ENCODE measurements around the gene MRGPRX1. TPM values are rescaled to one million over a fixed set of nuclear protein-coding genes. Genes with fewer than 3 reads are reported as not detected.
"Not testable (repeated sequence)": the region's sequence is repeated elsewhere in the genome, so short reads cannot be mapped to it uniquely, and the experiment has no call there.

The MRGPRX1 gene
- total and polyA plus RNA-seq, 2 of the 13 experiments (the other 11 are each of a cell fraction or from before 2014, with no cell fraction given), result not detected

GRCh38 chr11:18900637-18901036, 38.6 kb downstream of the MRGPRX1 start:
- H3K27ac ChIP-seq (ENCODE audit: extremely low read length, insufficient read depth, low read length); H2AFZ ChIP-seq (ENCODE audit: low read length); H3K9me3 ChIP-seq (ENCODE audit: low read length); CTCF ChIA-PET (ENCODE audit: low intra/inter-chr PET ratio, low total read pairs); H4K20me1 ChIP-seq (ENCODE audit: insufficient read depth, low read length); BruUV-seq (replicated peaks); POLR2A ChIA-PET; DNase-seq (ENCODE audit: low spot score); H3K27me3 ChIP-seq (ENCODE audit: control insufficient read depth in 1 of 2, insufficient read depth in 2 of 2, low read length in 2 of 2); H3K36me3 ChIP-seq (replicated peaks in 1 of 2; ENCODE audit: control insufficient read depth in 1 of 2, insufficient read depth in 2 of 2, low read length in 2 of 2); H3K9ac ChIP-seq (ENCODE audit: insufficient read depth, low read depth, low read length); in situ Hi-C loops (cut with HindIII; ENCODE audit: extremely low pct_ligation_motif_present, low pct_unique_long_range_greater_than_20kb); ATAC-seq; FAIRE-seq; H3K79me2 ChIP-seq (ENCODE audit: insufficient read depth, low read length); intact Hi-C loops (cut with micrococcal nuclease; ENCODE audit: unreplicated experiment); TF ChIP-seq SOX6, FOXP1 (IDR thresholded peaks at IDR 0.05): not testable (repeated sequence)
- Histone ChIP-seq H3K4me3 (replicated peaks in 1 of 3; ENCODE audit: insufficient read depth in 1 of 3, low read depth in 2 of 3, low read length in 3 of 3) (peak overlapping the region in 2 of 3 experiments; percentile 18 to 25; a peak in 2 of 6 replicates), H3K4me1 (ENCODE audit: insufficient read depth, low read length) (peaks cover 27% of the 10 kb centered on the region), H3K4me2 (ENCODE audit: low read depth, low read length) (peak overlapping the region; percentile 71)
- WGBS (ENCODE audit: low lambda C conversion rate), result under 1% methylated on average over 6 of the region's 6 CpGs
- peak; percentile 77 for TF ChIP-seq SOX6 (CRISPR knock-in tag; IDR thresholded peaks at IDR 0.05)
- 0 out of 2 replicates have a peak, but pooled peaks have one; percentile 25 for TF ChIP-seq SOX13 (IDR thresholded peaks at IDR 0.05)
- peak in 1 of 2 experiments; percentile 64; a peak in 2 of 4 replicates for TF ChIP-seq SOX13 (CRISPR knock-in tag; conservative IDR thresholded peaks at IDR 0.05 in 1 of 2, IDR thresholded peaks at IDR 0.05 in 1 of 2)
- TF ChIP-seq FOXP4 (CRISPR knock-in tag; IDR thresholded peaks at IDR 0.05), result peak; percentile 43; the same call in 1 of the 2 replicates
- peak; percentile 36; the same call in 1 of the 2 replicates for TF ChIP-seq FOXP1 (CRISPR knock-in tag; IDR thresholded peaks at IDR 0.05)
- TF ChIP-seq HNF4A (CRISPR knock-in tag; IDR thresholded peaks at IDR 0.05), result peak; percentile 22; the same call in 1 of the 2 replicates
- 0 out of 2 replicates have a peak, but pooled peaks have one; percentile 14 for TF ChIP-seq PAXIP1 (CRISPR knock-in tag; conservative IDR thresholded peaks at IDR 0.05)
- TF ChIP-seq MLX (CRISPR knock-in tag; IDR thresholded peaks at IDR 0.05), result peak; percentile 18; the same call in 1 of the 2 replicates
- TF ChIP-seq SOX5 (CRISPR knock-in tag; IDR thresholded peaks at IDR 0.05; ENCODE audit: borderline replicate concordance), result peak; percentile 56; the same call in 1 of the 2 replicates

Data from HepG2 (cell line).